Mammary epithelial cell (primary cell): ENCODE results near the gene IQCK.

Source experiments
- EZH2 ChIP-seq: IDR thresholded peaks from 2 replicates; pipeline ENCODE4 v1.6.1; 2012; ENCODE audit warnings: low read length, inconsistent platforms, borderline replicate concordance
- TF ChIP-seq, protein P1 (sequence below), 2 donors: IDR thresholded peaks in 1 of 2; conservative IDR thresholded peaks in 1 of 2; 2 replicates each; pipeline ENCODE4 v1.5.1; 2011 to 2012; ENCODE audit warnings: inconsistent platforms in 2 of 2, low read length in 2 of 2, mild to moderate bottlenecking in 2 of 2, control low read depth in 1 of 2, low read depth in 1 of 2; ENCODE audit not compliant: insufficient read depth in 1 of 2; ENCODE audit errors: extremely low read depth in 1 of 2

DNA sequence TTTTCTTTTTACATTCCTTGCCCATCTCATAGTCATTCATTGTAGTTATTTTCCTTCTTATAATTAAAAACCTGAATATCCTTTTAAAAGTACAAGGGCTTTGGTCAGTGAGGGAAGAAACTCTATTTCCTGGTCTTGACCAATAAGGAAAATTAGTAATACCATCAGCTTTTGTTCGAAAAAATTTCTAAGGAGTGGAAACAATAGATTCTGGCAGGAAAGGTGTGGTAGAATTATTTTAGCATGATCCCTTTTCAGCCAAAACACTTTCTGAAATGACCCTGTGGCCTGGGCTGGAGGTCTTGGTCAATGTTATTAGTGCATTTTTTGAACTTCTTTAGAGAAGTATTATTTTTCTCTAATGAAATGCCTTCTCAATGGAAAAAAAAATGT lies 36.6 kb downstream of the IQCK start:
- TF ChIP-seq, protein P1, sequence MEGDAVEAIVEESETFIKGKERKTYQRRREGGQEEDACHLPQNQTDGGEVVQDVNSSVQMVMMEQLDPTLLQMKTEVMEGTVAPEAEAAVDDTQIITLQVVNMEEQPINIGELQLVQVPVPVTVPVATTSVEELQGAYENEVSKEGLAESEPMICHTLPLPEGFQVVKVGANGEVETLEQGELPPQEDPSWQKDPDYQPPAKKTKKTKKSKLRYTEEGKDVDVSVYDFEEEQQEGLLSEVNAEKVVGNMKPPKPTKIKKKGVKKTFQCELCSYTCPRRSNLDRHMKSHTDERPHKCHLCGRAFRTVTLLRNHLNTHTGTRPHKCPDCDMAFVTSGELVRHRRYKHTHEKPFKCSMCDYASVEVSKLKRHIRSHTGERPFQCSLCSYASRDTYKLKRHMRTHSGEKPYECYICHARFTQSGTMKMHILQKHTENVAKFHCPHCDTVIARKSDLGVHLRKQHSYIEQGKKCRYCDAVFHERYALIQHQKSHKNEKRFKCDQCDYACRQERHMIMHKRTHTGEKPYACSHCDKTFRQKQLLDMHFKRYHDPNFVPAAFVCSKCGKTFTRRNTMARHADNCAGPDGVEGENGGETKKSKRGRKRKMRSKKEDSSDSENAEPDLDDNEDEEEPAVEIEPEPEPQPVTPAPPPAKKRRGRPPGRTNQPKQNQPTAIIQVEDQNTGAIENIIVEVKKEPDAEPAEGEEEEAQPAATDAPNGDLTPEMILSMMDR (conservative IDR thresholded peaks at IDR 0.05 in 1 of 2, IDR thresholded peaks at IDR 0.05 in 1 of 2; ENCODE audit: extremely low read depth in 1 of 2, insufficient read depth in 1 of 2, low read depth in 1 of 2, low read length in 2 of 2): no peak
- no peak for TF ChIP-seq EZH2
